ENCODE results near the gene NXPH1.

Gene NXPH1

DNA sequence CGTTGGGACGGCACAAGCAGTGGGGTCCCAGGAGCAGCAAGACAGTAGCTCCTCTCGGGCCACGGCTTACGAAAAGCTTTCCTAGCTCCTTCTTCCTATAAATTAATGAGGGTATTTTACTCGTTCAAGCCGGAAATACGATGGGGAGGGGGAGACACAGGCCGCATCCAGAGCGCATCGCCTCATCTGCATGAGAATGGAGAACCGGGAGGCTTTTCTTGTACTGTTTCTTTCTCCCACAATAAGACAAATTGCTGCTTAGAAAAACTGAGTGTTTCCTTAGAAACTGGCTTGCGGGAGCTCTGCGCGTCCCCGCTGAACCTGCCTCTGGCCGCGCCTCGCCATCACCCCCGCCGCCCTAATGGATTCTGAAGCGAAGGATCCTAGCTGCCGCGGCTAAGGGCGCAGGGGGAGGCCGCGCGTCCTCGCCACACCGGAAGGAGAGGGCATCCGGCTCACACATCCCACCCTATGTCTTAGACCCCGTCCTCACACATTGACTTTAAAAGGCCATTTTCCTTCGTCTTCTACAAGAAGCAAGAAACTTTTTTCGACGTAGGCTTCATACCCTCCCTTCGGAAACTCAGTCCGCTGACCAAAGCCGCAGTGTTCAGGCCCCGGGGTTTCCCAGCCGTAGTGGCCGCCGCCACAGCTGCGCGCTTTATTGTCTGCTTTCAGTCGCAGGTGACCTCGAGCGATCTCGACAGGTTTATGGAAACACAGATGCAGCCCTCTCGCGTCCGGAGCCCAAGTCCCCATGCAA lies 8.8 kb downstream of the NXPH1 start:
- Histone ChIP-seq H3K27me3 (ENCODE audit: control insufficient read depth, insufficient read depth, low read length) (peaks cover 16% of the 10 kb centered on the region), H3K4me3 (ENCODE audit: low read length) (no peak overlapping the region), H3K27ac (ENCODE audit: low read depth, low read length) (no peak overlapping the region)

DNA sequence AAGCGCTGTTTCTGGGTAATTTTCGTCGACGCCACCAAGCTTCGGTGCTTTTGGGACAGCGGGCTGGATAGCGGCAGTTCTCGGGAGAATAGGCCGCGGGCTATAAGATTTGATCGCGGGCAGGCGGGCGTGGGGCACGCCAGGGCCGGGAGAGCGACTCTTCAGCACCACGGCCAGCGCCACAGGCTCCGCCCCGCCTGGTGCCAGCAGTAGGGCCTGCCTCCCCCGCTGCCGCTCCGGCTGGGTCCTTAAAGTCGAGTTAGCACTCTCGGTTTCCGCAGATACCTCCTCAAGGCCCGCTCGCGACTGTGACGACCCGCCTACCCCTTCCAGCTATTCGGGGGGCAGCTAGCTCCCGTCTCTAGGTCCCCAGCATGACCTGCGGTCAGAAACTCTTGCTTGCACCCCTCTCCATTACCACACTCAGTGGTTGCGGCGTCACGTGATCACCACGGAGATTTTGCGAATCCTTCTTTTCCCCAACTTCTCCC lies 9.4 kb downstream of the NXPH1 start:
- Histone ChIP-seq H3K36me3 (ENCODE audit: control insufficient read depth, insufficient read depth, low read length) (no peaks in the 10 kb centered on the region), H3K27me3 (ENCODE audit: control insufficient read depth, insufficient read depth, low read length) (peaks cover 16% of the 10 kb centered on the region), H3K27ac (ENCODE audit: low read depth, low read length) (no peak overlapping the region), H3K4me1 (ENCODE audit: control insufficient read depth, insufficient read depth, low read length) (no peaks in the 10 kb centered on the region), H3K4me3 (ENCODE audit: low read length) (no peak overlapping the region), H3K9ac (ENCODE audit: low read length) (no peak overlapping the region)

More for the DNA sequence above, 8.8 kb downstream of the NXPH1 start:
- Histone ChIP-seq H3K36me3 (ENCODE audit: control insufficient read depth, insufficient read depth, low read length) (no peaks in the 10 kb centered on the region), H3K9ac (ENCODE audit: low read length) (no peak overlapping the region), H3K4me1 (ENCODE audit: control insufficient read depth, insufficient read depth, low read length) (no peaks in the 10 kb centered on the region)

DNA sequence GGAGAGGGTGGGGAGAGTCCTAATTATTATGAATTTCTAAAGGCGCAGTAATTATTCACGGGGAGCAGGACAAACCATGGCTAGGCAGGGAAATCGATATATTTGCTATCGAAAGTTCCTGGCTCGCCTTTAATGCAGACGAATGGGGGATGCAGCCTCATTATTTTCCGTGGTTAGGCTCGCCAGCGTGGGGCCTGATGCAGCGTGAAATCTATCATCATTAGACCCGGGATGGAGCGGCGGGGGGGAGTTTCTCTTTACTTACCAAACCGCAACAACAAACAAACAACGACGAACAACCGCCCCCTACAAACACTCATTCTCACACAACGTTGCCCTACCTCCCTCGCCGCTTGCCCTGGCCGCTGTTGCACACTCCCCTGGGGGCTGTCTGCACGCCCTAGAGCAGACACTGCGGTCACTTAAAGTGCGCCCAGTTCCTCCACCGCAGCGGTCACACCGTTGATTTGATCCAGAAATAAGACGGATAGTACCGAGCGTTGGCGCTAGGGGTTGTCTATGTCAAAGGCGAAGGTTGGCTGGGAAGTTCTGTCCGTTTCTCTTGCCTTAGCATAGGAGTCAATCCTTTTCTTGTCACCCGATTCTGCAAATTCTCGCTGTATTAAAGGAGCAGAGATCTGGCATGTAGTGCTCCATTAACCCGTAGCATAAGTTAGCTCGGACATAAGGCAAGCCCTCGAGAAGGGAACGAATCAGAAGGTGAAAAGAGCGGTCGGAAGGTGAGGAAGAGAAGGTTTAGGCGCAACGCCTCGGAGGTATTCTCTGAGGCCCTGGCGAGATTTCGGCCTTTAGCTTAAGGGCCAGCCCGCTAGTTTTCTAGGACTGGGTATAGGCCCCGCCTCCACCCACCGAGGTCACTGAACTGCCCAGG lies 10.4 kb downstream of the NXPH1 start:
- Histone ChIP-seq H3K4me3 (ENCODE audit: low read length) (no peak overlapping the region), H3K4me1 (ENCODE audit: control insufficient read depth, insufficient read depth, low read length) (no peaks in the 10 kb centered on the region), H3K27ac (ENCODE audit: low read depth, low read length) (no peak overlapping the region), H3K9ac (ENCODE audit: low read length) (no peak overlapping the region), H3K27me3 (ENCODE audit: control insufficient read depth, insufficient read depth, low read length) (peaks cover 16% of the 10 kb centered on the region), H3K36me3 (ENCODE audit: control insufficient read depth, insufficient read depth, low read length) (no peaks in the 10 kb centered on the region)

GRCh38 chr7:8444468-8444769 lies 11.0 kb downstream of the NXPH1 start:
- peaks cover 16% of the 10 kb centered on the region for H3K27me3 ChIP-seq (ENCODE audit: control insufficient read depth, insufficient read depth, low read length)
- no peaks in the 10 kb centered on the region for H3K36me3 ChIP-seq (ENCODE audit: control insufficient read depth, insufficient read depth, low read length)
- H3K27ac ChIP-seq (ENCODE audit: low read depth, low read length): no peak overlapping the region
- no peaks in the 10 kb centered on the region for H3K4me1 ChIP-seq (ENCODE audit: control insufficient read depth, insufficient read depth, low read length)
- H3K4me3 ChIP-seq (ENCODE audit: low read length): no peak overlapping the region
- H3K9ac ChIP-seq (ENCODE audit: low read length): no peak overlapping the region

- no peaks in the 10 kb centered on the region for H3K36me3 ChIP-seq (ENCODE audit: control insufficient read depth, insufficient read depth, low read length)
- no peak overlapping the region for H3K4me3 ChIP-seq (ENCODE audit: low read length)
- H3K27me3 ChIP-seq (ENCODE audit: control insufficient read depth, insufficient read depth, low read length): no peaks in the 10 kb centered on the region
- no peak overlapping the region for H3K27ac ChIP-seq (ENCODE audit: low read depth, low read length)
- no peak overlapping the region for H3K9ac ChIP-seq (ENCODE audit: low read length)
- no peaks in the 10 kb centered on the region for H3K4me1 ChIP-seq (ENCODE audit: control insufficient read depth, insufficient read depth, low read length)
Observed at GRCh38 chr7:8453535-8453934, 20.1 kb downstream of the NXPH1 start.

DNA sequence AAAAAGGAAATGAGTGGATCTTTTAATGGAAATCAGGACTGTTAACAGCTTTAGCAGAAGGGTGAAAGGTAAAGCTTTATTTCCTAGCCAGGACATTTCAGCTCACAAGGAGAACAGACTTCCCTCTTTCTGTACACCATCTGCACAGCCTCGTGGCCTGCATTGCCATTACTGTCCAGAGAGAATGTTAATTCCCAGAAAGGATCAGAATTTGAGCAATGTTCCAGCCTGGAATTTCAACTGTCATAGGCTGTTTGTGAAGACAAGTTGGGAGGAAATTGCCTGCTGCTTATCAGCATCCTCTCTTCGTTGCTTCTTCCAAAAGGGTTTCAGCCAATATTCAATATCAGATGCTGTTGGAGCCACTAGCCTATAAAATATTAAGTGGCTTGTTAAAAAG lies 22.0 kb downstream of the NXPH1 start:
- Histone ChIP-seq H3K27ac (ENCODE audit: low read depth, low read length) (no peak overlapping the region), H3K27me3 (ENCODE audit: control insufficient read depth, insufficient read depth, low read length) (no peaks in the 10 kb centered on the region), H3K9ac (ENCODE audit: low read length) (no peak overlapping the region), H3K4me3 (ENCODE audit: low read length) (no peak overlapping the region), H3K36me3 (ENCODE audit: control insufficient read depth, insufficient read depth, low read length) (no peaks in the 10 kb centered on the region), H3K4me1 (ENCODE audit: control insufficient read depth, insufficient read depth, low read length) (no peaks in the 10 kb centered on the region)

- no peaks in the 10 kb centered on the region for H3K27me3 ChIP-seq (ENCODE audit: control insufficient read depth, insufficient read depth, low read length)
- H3K4me1 ChIP-seq (ENCODE audit: control insufficient read depth, insufficient read depth, low read length): no peaks in the 10 kb centered on the region
- H3K9ac ChIP-seq (ENCODE audit: low read length): no peak overlapping the region
- no peaks in the 10 kb centered on the region for H3K36me3 ChIP-seq (ENCODE audit: control insufficient read depth, insufficient read depth, low read length)
- H3K4me3 ChIP-seq (ENCODE audit: low read length): no peak overlapping the region
- no peak overlapping the region for H3K27ac ChIP-seq (ENCODE audit: low read depth, low read length)
Observed at GRCh38 chr7:8462309-8462708, 28.9 kb downstream of the NXPH1 start.

- H3K27me3 ChIP-seq (ENCODE audit: control insufficient read depth, insufficient read depth, low read length): no peaks in the 10 kb centered on the region
- no peaks in the 10 kb centered on the region for H3K4me1 ChIP-seq (ENCODE audit: control insufficient read depth, insufficient read depth, low read length)
- H3K27ac ChIP-seq (ENCODE audit: low read depth, low read length): no peak overlapping the region
- H3K36me3 ChIP-seq (ENCODE audit: control insufficient read depth, insufficient read depth, low read length): no peaks in the 10 kb centered on the region
- no peak overlapping the region for H3K9ac ChIP-seq (ENCODE audit: low read length)
- H3K4me3 ChIP-seq (ENCODE audit: low read length): no peak overlapping the region
Observed at GRCh38 chr7:8465338-8465737, 31.9 kb downstream of the NXPH1 start.

DNA sequence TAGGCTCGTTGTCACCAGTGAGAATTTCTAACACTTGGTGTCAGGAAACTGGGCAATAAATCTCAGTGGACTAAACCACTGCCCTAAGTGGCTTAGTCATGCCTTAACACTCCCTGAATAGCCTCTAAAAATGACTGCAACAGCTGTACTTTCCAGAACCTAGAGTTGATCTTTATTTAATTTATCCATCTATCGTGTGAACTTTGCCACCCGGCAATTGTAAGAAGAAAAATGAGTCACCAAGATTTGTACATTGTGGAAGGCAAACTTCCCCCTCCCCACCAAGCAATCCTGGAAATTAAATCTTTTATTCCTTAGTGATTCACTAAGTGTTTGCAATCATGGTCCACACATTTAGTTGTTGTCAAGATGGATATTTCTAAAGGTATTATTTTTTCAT lies 47.1 kb downstream of the NXPH1 start:
- H3K36me3 ChIP-seq (ENCODE audit: control insufficient read depth, insufficient read depth, low read length): no peaks in the 10 kb centered on the region
- H3K4me3 ChIP-seq (ENCODE audit: low read length): no peak overlapping the region
- H3K4me1 ChIP-seq (ENCODE audit: control insufficient read depth, insufficient read depth, low read length): no peaks in the 10 kb centered on the region
- H3K27ac ChIP-seq (ENCODE audit: low read depth, low read length): no peak overlapping the region
- no peaks in the 10 kb centered on the region for H3K27me3 ChIP-seq (ENCODE audit: control insufficient read depth, insufficient read depth, low read length)
- no peak overlapping the region for H3K9ac ChIP-seq (ENCODE audit: low read length)

DNA sequence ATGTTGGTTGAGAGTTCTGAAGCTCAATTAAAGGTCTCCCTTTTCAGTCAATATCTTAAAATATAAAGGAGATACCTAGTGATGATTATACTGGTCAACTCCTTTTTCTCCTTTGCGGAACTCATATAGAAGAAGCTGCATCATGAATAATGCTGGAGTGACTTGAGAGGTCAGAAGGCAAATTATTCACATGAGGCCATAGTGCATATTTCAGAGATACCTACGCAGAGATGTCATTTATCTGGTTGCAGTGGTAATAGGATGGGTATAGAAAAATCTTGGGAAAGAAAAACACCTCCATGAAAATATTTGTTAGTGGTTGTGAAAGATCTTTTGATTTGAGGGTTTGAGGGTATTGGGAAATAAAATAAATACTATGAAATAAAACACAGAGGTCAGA lies 47.7 kb downstream of the NXPH1 start:
- Histone ChIP-seq H3K4me1 (ENCODE audit: control insufficient read depth, insufficient read depth, low read length) (no peaks in the 10 kb centered on the region), H3K27ac (ENCODE audit: low read depth, low read length) (no peak overlapping the region), H3K27me3 (ENCODE audit: control insufficient read depth, insufficient read depth, low read length) (no peaks in the 10 kb centered on the region), H3K9ac (ENCODE audit: low read length) (no peak overlapping the region), H3K4me3 (ENCODE audit: low read length) (no peak overlapping the region), H3K36me3 (ENCODE audit: control insufficient read depth, insufficient read depth, low read length) (no peaks in the 10 kb centered on the region)

DNA sequence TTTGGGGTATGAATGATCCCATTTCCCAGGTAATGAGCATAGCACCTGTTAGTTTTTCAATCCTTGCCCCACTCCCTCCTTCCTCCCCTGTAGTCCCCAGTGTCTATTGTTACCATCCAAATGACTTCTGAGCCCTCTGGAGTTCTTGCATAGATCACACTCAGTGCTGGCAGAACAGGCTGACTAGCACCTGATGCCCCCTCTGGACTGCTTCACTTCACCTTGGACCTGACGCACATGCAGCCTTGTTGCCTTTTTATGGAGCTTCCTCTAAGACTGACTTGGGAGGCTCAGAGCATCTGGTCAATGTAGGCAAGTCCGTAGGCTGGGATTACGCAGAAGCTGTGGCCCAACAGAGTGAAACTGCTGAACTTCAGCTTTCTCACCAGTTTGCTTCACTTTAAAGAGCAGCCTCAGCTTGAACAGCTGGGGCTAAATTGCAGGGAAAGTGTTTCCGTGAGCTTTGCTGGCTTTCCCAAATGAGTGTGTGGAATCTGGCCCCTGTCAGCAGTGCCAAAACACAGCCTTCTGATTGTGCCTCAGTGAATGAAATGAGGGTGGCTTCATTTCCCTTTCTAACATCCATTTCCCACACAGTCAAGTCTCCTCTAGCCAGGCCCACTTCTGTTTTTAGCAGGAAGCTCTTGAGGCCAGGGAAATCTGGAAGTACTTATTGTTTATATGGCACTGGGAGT lies 48.5 kb downstream of the NXPH1 start:
- Histone ChIP-seq H3K36me3 (ENCODE audit: control insufficient read depth, insufficient read depth, low read length) (no peaks in the 10 kb centered on the region), H3K27me3 (ENCODE audit: control insufficient read depth, insufficient read depth, low read length) (no peaks in the 10 kb centered on the region), H3K9ac (ENCODE audit: low read length) (no peak overlapping the region), H3K27ac (ENCODE audit: low read depth, low read length) (no peak overlapping the region), H3K4me1 (ENCODE audit: control insufficient read depth, insufficient read depth, low read length) (no peaks in the 10 kb centered on the region), H3K4me3 (ENCODE audit: low read length) (no peak overlapping the region)

DNA sequence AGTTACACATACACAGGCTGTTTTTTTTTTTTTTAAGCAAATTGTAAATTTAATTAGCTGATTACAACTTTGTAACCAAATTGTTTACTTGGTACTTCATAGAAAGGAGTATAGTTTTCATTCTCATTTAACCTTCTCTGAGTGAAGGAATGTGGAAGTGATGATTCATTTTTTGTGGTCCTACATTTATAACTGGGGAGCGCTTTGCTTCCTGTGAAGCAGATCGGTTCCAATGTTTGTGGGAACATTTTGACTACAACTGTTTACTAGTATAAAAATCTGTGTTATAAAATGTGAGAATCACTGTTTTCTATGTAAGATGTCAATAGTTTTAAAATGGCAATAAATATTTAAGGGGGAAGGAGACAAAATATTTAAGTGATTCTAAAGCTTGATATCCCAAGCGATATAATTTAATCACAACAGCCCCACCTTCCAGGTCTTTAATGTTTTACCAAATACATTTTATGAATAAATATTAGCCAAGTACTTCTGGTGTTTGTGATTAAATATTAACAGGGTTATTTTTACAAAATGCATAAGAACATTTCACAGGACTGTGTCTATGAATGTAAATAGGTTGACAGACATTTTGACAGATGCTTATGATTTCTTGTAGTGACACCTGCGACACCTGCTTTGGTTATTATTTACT lies 57.1 kb downstream of the NXPH1 start:
- Histone ChIP-seq H3K4me1 (ENCODE audit: control insufficient read depth, insufficient read depth, low read length) (no peaks in the 10 kb centered on the region), H3K27ac (ENCODE audit: low read depth, low read length) (no peak overlapping the region), H3K9ac (ENCODE audit: low read length) (no peak overlapping the region), H3K27me3 (ENCODE audit: control insufficient read depth, insufficient read depth, low read length) (no peaks in the 10 kb centered on the region), H3K4me3 (ENCODE audit: low read length) (no peak overlapping the region), H3K36me3 (ENCODE audit: control insufficient read depth, insufficient read depth, low read length) (no peaks in the 10 kb centered on the region)
